ENCODE results near the gene SEC14L1.
"Not testable (repeated sequence)": the region's sequence is repeated elsewhere in the genome, so short reads cannot be mapped to it uniquely, and the experiment has no call there.

SEC14L1 gene

DNA sequence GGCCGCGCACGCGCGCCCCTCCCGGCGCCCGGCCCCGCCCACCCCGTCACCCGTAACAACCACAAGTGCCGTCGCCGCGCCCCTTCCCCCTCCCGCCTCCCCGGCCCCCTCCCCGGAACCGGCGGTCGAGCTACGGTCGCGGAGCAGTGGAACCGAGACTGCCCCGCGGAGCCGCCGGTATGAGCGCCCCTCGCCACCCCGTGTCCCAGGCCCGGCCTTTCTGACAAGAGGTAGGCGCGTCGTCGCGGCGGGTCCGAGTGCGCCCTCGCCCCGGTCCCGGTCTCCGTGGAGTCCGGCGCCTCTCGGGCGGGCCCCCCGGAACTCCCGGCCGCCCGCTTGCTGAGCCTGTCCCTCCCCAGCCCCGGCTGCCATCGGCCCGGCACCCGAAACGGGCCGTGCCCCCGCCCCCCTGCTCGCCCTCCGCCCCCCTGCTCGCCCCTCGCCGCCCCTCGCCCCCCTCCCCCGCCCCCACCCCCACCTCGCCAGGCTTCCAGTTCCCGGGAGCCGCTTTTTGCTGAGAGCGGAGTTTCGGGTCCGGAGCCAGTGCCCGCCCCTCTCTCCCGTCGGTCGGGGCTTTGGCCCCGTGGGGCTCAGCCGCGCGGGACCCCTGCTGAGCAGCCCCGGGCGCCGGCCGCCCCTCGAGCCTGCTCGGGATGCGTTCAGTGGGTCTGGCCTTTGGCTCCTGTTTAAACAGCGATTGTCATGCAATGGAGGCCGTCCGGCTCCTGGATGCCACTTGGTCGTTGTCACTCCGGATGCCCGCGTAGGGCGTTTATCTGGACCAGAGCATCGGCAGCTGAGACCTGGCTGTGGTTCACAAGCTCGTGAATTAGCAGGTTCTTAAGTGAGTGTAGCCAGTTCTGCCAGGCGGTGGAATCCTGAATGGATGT, at the start of gene SEC14L1:
Gene SEC14L1, plus strand, starts transcription at position 92 of the 890 bp plus-strand sequence. CDS start 2,628 bp downstream, outside the sequence.
- DNase-seq (ENCODE audit: low read depth, low spot score): no peak

DNA sequence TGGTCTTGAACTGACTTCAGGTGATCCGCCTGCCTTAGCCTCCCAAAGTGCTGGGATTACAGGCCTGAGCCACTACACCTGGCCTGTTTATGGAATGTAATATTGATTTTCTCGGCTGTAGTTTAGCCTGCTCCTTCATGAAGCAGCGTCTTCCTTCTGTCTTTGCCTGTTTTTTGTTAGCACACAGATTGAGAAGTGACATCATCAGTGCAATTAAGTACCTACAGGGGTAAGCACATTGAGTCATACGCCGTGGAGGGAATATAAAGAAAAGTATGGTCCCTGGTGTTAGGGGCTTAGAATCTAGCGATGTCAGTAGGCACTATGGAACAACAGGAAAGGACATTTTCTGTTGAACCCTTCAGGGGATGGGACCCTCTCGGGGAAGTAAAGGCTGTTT, 48.7 kb upstream of the SEC14L1 start:
- DNase-seq (ENCODE audit: low read depth, low spot score): no peak

DNA sequence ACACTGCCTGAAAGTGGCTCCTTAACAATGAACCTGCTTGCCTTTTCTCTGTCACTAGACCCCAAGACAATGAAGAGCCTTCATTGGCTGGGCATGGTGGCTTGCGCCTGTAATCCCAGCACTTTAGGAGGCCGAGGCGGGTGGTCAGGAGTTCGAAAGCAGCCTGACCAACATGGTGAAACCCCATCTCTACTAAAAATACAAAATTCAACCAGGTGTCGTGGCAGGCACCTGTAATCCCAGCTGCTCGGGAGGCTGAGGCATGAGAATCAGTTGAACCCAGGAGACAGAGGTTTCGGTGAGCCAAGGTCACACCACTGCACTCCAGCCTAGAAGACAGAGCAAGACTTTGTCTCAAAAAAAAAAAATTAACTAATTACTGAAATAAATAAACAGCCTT, 45.3 kb upstream of the SEC14L1 start:
- no peak for DNase-seq (ENCODE audit: low read depth, low spot score)

DNA sequence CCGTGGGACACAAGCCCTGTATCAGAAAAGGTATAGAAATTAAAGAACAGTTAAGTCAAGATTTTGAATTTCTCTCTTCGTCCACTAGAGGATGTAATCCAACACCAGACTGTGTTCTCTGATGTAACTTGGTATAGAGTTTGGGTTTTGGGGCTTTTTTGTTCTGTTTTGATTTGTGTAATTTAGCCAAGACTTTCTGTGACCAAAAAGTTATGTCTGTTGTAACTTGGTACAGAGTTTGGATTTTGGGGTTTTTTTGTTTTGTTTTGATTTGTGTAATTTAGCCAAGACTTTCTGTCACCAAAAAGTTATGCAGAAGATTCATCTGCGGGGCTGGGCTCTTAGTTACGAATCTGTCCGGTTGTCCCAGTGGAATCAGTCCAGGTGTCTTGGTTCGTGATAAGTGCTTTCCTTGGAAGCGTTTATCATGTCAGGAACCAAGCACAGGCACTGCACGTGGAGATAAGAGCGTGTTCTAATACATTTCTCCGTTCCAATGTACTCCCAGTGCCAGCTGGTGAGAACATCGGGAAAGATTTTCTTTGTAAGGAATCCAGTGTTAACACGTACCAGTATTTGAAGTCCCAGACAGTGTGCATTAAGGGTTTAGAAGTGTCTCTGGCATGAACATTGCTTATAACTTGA, 44.1 kb upstream of the SEC14L1 start:
- DNase-seq (ENCODE audit: low read depth, low spot score): no peak

DNA sequence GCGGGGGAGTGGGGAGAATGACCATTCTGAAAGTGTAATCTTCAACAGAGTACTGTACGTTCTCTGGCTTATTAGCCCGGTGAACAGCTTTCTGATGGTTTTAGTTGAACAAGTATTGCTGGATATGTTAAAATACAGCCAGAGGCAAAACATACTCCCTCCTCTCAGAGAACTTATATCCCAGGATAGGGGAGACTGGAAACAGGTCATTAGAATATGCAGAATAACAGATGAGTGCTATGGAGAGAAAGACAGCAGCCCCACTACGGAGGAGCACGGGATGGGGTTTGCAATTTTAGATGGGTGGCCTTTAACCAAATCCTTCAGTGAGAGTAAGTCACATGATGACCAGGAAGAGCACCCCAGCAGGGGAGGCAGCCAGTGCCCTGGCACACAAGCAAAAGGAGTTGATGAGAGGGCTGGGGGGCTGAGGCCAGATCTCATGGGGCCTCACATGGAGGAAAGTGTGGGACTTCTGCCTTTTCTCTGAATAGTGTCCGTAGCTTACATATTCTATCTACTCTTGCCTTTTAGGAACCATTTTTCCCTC, 43.1 kb upstream of the SEC14L1 start:
- DNase-seq (ENCODE audit: low read depth, low spot score): no peak

DNA sequence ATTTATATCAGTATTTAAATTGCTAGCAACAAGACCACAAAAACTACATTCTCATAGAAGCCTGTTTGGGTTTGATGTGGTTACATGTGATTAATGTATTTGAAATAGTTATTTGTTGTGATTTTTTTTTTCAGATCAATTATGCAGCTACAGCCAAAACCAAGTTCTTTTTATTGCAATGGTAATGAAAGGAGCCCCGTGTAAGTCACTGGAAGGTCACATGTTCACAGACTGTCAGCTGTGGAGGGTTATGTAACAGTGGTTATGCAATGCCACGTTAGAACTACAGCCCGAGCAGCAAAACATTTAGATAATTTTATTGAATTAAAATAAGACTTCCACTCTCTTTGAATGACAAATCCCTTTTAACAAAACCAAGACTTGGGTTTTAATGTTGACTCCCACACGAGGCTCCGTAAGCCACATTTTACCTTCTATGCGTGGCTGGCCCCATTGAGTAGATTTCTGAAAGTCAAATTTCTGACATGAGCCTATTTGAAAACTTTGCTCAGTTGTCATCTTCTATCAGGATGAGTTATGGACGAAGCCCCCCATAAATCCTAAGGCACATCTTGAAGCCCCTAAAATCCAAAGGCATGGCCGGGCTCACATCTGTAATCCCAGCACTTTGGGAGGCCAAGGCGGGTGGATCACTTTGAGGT, 41.8 kb upstream of the SEC14L1 start:
- DNase-seq (ENCODE audit: low read depth, low spot score): peak; percentile 22

DNA sequence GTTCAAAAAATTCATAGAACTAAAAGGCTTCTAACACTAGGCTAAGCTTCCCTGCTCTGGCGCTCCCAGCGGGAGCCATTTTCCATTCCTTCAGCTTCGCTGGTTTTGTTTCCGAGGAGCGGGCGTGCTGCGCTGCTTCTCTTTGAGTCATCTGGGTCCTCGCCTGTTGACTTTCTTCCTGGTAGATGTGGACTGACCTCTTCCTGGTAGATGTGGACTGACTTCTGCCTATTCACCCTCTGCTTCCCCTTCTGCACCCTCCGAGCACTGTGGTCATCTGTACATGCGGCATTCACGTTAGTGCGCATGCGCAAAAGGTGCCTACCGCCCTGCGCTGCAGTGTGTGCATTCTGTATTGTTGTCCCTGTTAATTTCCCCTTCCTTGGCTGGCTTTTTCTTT, 40.8 kb upstream of the SEC14L1 start:
- no peak for DNase-seq (ENCODE audit: low read depth, low spot score)

DNA sequence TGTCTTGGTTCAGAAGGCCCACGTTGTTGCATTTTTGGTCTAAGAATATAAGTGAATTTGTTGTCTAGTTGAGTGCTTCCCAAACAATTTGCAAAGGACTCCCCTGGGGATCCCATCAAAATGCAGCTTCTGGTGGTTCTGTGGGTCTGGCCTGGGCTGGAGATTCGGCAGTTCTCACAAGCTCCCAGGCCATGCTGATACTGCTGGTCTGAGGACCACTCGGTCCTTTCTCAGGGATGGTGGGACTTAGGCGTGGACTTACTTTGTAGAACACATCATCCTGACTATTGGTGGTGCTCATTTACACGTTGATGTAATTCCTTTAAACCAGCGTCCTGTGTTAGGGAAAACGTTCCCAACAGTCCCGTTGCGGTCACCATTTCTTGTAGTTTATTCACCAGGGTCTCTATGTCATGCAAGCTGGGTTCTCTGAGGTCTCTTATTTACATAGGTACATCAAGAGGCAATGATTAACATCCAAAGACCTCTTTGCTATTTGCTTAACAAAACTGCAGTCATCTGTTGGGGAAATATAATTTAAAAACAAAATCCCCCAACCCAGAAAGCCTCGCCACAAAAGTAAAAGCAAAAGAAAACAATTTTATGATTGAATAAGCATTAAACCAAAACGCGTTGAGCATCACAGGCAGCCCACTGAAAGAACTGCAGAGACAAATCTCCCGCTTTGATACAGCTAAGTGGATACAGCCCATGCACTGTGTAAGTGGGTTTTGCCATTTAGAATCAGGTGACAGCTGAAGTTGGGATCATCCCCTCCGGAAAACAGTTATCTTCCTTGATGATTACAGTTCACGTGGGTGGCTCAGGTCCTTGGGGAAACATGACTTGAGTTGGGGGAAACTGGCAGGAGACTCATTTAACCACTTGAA, 39.0 kb upstream of the SEC14L1 start:
- no peak for DNase-seq (ENCODE audit: low read depth, low spot score)

DNA sequence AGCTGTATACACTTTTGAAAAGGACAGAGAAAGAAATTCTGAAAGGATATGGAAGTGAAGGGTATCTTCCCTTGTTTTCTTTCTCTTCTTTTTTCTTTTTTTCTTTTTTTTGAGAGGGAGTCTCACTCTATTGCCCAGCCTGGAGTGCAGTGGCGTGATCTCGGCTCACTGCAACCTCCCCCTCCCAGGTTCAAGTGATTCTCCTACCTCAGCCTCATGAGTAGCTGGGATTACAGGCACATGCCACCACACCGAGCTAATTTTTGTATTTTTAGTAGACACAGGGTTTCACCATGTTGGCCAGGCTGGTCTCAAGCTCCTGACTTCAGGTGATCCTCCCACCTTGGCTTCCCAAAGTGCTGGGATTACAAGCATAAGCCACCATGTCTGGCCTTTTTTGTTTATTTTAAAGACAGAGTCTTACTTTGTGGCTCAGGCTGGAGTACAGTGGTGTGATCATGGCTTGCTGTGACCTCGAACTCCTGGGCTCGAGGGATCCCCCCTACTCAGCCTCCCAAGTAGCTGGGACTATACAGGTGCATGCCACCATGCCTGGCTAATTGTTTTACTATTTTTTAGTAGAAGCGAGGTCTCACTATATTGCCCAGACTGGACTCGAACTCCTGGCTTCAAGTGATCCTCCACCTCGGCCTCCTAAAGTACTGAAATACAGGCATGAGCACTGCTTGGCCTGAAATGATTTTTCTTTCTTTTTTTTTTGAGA, 38.2 kb upstream of the SEC14L1 start:
- not testable (repeated sequence) for DNase-seq (ENCODE audit: low read depth, low spot score)

DNA sequence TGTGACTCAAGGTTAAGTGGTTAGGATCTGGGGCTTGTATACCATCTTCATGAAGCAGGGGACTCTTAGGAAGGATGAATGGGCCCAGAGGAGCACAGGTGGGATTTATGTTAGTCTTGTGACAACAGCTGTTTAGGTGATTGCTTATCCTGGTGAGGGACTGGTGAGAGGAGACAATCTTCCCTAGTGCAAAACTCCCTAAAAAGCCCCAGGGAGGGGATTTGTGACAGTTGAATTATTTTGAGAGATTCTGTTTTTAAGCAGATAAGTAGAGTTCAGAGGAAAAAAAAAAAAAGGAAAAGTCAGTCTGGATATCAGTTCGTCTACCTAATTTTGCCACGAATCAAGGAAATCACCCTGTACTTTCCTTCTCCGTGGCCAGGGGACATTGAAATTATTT, 35.1 kb upstream of the SEC14L1 start:
- DNase-seq (ENCODE audit: low read depth, low spot score): no peak

DNA sequence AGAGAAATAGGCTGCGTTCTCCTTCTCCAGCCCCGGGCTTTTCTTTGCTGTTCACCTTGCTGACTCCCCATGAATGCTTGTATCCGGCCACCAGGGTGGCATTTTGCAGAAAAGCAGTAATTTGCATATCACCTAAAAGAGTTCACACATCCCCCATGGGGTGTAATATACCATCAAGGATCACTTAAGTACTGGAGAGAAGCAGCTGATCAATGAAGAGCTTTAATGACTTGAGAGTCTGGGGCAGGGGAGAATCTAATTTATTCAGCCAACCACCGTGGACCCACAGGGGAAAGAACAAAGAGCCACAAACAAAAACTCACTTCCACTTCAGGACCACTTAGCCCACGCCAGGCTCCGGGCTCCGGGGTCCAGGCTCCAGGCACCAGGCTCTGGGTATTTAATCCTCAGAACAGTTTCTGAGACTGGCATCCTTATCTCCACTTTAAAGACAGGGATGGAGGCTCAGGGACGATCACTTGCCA, 33.9 kb upstream of the SEC14L1 start:
- DNase-seq (ENCODE audit: low read depth, low spot score): no peak

DNA sequence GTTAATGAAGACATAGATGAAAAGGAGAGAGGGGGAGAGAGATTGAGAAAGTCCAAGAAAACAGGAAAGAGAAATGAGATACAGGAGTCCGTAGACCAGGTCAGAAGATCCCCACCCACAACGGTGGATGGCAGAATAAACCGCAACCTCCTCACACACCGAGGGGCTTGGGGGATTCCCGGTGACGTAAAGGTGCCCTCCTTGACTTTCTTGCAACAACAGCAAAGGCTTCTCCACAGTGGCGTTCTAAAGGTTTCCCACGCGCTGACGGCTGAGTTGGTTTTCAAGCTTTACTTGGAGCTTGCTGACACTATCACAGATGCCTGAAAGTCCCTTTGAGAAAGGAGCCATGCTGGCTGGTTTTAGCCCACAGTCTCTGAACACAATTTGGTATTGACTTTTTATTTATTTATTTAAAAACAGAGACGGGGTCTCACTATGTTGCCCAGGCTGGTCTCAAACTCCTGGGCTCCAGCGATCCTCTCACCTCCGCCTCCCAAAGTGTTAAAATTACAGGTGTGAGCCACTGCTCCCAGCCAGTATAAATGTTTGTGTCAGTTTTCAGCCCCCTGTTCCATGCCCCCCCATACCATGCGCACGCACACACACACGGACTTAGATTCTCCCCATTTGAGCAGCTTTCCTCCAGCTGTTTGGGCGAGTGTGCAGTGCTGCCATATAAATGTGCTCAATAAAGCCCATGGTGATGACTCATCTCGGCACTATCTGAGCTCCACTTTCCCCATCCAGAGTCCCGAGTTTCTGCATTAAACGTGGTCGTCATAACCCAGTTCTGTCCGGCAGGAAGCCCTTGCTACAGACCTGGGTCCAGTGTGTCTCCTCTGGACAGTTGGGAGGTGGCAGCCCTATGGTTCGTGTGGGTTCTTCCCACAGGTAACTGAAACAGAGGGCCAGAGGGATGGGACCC, 33.0 kb upstream of the SEC14L1 start:
- peak; percentile 44 for DNase-seq (ENCODE audit: low read depth, low spot score)

DNA sequence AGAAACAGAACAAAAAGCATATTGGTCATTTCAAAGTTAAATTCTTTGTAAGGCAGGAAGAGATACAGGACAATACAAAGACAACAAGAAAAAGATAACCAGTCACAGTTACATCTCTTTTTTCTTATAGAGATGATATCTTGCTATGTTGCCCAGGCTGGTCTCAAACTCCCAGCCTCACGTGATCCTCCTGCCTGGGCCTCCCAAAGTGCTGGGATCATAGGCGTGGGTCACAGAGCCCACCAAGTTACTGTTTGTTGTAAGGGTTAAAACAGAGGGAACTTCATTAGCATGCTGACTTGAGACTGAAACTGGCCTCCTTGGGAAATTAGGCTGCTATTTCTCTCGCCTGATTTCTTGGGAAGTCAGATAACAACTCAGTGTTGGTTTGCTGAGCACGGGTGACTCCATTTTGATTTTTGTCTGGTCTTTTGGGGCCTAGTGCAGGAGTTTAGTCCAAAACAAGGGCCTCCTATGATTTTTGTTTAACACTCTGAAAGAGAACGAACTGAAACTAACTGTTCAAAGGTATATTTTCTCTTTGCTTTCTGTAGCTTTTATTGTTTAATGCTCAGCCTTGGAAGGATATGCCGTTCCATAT, 31.5 kb upstream of the SEC14L1 start:
- no peak for DNase-seq (ENCODE audit: low read depth, low spot score)

DNA sequence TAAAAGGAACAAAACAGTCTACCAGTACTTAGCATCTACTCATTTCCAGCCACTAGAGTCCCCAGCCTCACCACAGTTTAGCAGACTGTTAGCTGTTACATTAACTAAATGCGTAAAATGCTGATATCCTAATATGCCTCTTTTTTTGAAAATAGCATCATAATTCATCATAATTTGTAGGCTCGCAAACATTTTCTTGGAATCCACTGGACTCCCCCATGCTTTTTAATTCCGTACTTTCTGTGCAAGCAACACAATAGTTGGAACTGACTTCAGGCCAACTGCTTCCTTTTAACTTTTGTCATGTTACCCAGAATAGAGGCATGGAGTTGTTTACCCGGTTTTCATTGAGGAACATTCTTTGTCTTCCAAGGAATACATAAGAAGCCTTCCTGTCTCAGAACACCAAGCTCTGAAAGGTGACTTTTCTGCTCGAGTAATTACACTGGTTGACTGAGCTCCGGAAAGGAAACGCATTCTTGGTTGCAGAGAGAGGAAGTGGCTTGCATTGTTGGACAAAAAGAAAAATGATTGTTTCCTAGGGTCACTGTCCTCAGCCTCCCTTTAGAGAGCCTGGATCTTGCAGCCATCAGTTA, 30.9 kb upstream of the SEC14L1 start:
- DNase-seq (ENCODE audit: low read depth, low spot score): no peak

DNA sequence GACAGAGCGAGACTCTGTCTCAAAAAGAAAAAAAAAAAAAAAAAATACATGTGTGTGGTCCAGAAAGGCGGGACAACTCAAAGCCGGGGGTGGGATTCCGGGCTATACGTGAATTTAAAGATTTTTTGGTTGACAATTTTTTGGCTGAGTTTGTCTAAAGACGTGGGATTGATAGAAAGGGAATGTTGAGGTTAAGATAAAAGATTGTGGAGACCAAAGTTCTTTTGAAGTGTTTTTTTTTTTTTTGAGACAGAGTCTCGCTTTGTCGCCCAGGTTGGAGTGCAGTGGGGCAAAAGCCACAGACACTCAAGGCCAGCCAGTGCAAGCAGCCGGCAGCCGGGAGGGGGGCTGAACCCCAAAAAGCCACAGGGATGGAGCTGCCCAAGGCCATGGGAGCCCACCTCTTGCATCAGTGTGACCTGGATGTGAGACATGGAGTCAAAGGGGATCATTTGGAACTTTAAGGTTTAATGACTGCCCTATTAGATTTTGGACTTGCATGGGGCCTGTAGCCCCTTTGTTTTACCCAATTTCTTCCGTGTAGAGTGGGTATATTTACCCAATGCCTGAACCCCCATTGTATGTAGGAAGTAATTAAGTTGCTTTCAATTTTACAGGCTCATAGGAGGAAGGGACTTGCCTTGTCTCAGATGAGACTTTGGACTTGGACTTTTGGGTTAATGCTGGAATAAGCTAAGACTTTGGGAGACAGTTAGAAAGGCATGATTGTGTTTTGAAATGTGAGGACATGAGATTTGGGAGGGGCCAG, 29.4 kb upstream of the SEC14L1 start:
- not testable (repeated sequence) for DNase-seq (ENCODE audit: low read depth, low spot score)

DNA sequence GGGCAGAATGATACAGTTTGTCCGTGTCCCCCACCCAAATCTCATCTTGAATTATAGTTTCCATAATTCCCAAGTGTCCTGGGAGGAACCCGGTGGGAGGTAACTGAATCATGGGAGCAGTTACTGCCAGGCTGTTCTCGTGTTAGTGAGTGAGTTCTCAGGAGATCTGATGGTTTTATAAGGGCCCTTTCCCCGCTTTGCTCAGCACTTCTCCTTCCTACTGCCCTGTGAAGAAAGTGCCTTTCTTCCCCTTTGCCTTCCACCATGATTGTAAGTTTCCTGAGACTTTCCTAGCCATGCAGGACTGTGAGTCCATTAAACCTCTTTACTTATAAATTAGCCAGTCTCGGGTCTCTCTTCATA, 28.9 kb upstream of the SEC14L1 start:
- DNase-seq (ENCODE audit: low read depth, low spot score): no peak

DNA sequence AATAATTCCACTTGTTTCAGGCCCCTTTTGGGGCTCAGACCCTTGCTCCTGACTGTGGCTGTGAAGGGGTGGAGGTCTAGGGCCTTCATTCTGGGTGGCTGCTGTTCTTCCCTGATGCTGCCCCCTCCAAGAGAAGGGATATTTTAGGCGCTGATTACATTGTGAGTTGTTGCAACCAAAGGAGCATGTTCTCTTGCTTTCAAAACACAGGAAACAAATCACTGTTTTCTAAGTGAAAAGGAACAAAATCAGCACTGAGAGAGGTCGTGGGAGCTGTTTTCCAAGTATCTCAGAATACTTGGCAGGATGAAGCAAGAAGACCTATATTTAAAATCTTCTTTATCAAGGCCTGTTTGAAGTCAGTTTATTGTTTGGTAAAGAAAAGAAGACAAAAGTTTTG, 25.3 kb upstream of the SEC14L1 start:
- DNase-seq (ENCODE audit: low read depth, low spot score): no peak

DNA sequence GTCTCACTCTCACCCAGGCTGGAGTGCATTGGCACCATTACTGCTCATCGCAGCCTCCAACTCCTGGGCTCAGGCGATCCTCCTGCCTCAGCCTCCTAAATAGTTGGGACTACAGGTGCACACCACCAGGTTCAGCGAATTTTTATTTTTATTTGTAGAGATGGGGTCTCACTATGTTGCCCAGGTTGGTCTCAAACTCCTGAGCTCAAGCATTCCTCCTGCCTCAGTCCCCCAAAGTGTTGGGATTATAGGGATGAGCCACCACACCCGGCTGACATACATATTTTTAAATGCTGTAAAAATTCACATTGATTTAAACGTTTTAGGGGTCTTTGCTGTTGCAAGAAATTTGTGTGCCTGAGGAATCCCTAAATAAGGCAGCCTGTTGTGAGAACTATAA, 24.8 kb upstream of the SEC14L1 start:
- DNase-seq (ENCODE audit: low read depth, low spot score): no peak

Measured in activated CD4-positive, CD25-positive, alpha-beta regulatory T cell treated with anti-CD3 and anti-CD28 coated beads, Interleukin-2, amount 50 U/mL, for 16 hours (primary cell).